Sigmoid colon (tissue), 4 donors: ENCODE data around the gene FGF11.
A peak's percentile ranks its signal among the peaks of the same experiment; 100 is the strongest.

ENCODE experiments used
- CTCF ChIP-seq, 4 experiments: fragments of 450-650 bp in 3 of 4; fragments of 200-600 bp in 1 of 4; IDR thresholded peaks; one replicate each; pipeline ENCODE4 v1.5.1; 2016 to 2019; ENCODE audit warnings: antibody characterized with exemption in 4 of 4, mild to moderate bottlenecking in 3 of 4, moderate library complexity in 2 of 4
- EP300 ChIP-seq, 4 donors: sonication (generic); formaldehyde crosslinking; IDR thresholded peaks; one replicate each; pipeline ENCODE4 v1.6.1; 2017; ENCODE audit warnings: antibody characterized with exemption in 4 of 4
- POLR2AphosphoS5 ChIP-seq, 4 donors: sonication (generic); formaldehyde crosslinking; IDR thresholded peaks; one replicate each; pipeline ENCODE4 v1.6.1; 2017; ENCODE audit warnings: antibody characterized with exemption in 4 of 4

- no peak for TF ChIP-seq CTCF (IDR thresholded peaks at IDR 0.05)
- peak; percentile 25 to 69 (median 59) for TF ChIP-seq POLR2AphosphoS5 (IDR thresholded peaks at IDR 0.05)
- TF ChIP-seq EP300 (IDR thresholded peaks at IDR 0.05) = no peak
Observed at GRCh38 chr17:7477392-7478275, 38.3 kb downstream of the FGF11 start.
